ENCODE data around the gene ZNF367. TPM values are rescaled to one million over a fixed set of nuclear protein-coding genes. Genes with fewer than 3 reads are reported as not detected.

ZNF367 gene
- total RNA-seq, 1 donor from 2014 or later: 18.0 TPM

- H3K9ac ChIP-seq: no peak overlapping the region
- Mint-ChIP-seq H3K9me3 (no peaks in the 10 kb centered on the region), H3K27ac (no peak overlapping the region), H3K4me3 (no peak overlapping the region), H3K4me1 (peaks cover 10% of the 10 kb centered on the region), H3K36me3 (peaks cover 12% of the 10 kb centered on the region), H3K27me3 (ENCODE audit: insufficient read depth, low read depth) (no peaks in the 10 kb centered on the region)
- peaks cover 15% of the 10 kb centered on the region for H3K4me1 ChIP-seq
- peaks cover 5% of the 10 kb centered on the region for H3F3A ChIP-seq (ENCODE audit: low read depth)
- TF ChIP-seq CTCF (IDR thresholded peaks at IDR 0.05) (no peak), EZH2phosphoT487 (IDR thresholded peaks at IDR 0.05) (no peak), EZH2 (IDR thresholded peaks at IDR 0.05) (no peak)
- H3K4me3 ChIP-seq: no peak overlapping the region
- H3K9me3 ChIP-seq (ENCODE audit: low read depth): no peaks in the 10 kb centered on the region
- H3K27me3 ChIP-seq: no peaks in the 10 kb centered on the region
- no peak overlapping the region for H3K4me2 ChIP-seq
- no peak for DNase-seq (ENCODE audit: low spot score)
- H3K36me3 ChIP-seq: no peaks in the 10 kb centered on the region
- H2AFZ ChIP-seq (replicated peaks): no peak overlapping the region
- H3K27ac ChIP-seq: no peak overlapping the region
- peaks cover 6% of the 10 kb centered on the region for H3K79me2 ChIP-seq (ENCODE audit: low read depth)
- no peaks in the 10 kb centered on the region for H4K20me1 ChIP-seq (ENCODE audit: low read depth)
Measured at GRCh38 chr9:96460470-96460869, 42.3 kb upstream of the ZNF367 start.

GRCh38 chr9:96459268-96460007, 41.3 kb upstream of the ZNF367 start:
- Histone ChIP-seq H3K36me3 (no peaks in the 10 kb centered on the region), H3K9me3 (ENCODE audit: low read depth) (no peaks in the 10 kb centered on the region), H3K4me3 (no peak overlapping the region), H3F3A (ENCODE audit: low read depth) (peaks cover 5% of the 10 kb centered on the region), H4K20me1 (ENCODE audit: low read depth) (no peaks in the 10 kb centered on the region), H3K9ac (no peak overlapping the region), H3K79me2 (ENCODE audit: low read depth) (peaks cover 6% of the 10 kb centered on the region), H3K27ac (no peak overlapping the region), H3K4me2 (no peak overlapping the region), H3K27me3 (no peaks in the 10 kb centered on the region), H2AFZ (replicated peaks) (no peak overlapping the region), H3K4me1 (peaks cover 15% of the 10 kb centered on the region)
- H3K36me3 Mint-ChIP-seq: peaks cover 9% of the 10 kb centered on the region
- H3K9me3 Mint-ChIP-seq: no peaks in the 10 kb centered on the region
- TF ChIP-seq CTCF (IDR thresholded peaks at IDR 0.05) (no peak), EZH2phosphoT487 (IDR thresholded peaks at IDR 0.05) (no peak), EZH2 (IDR thresholded peaks at IDR 0.05) (no peak)
- peaks cover 7% of the 10 kb centered on the region for H3K4me1 Mint-ChIP-seq
- H3K27ac Mint-ChIP-seq: no peak overlapping the region
- no peak for DNase-seq (ENCODE audit: low spot score)
- no peak overlapping the region for H3K4me3 Mint-ChIP-seq
- H3K27me3 Mint-ChIP-seq (ENCODE audit: insufficient read depth, low read depth): no peaks in the 10 kb centered on the region

- Histone ChIP-seq H3K4me2 (no peak overlapping the region), H2AFZ (replicated peaks) (no peak overlapping the region), H3K27ac (no peak overlapping the region), H4K20me1 (ENCODE audit: low read depth) (no peaks in the 10 kb centered on the region), H3K27me3 (no peaks in the 10 kb centered on the region), H3K9ac (no peak overlapping the region), H3K4me1 (peaks cover 15% of the 10 kb centered on the region), H3K36me3 (no peaks in the 10 kb centered on the region), H3K4me3 (no peak overlapping the region), H3F3A (ENCODE audit: low read depth) (peaks cover 5% of the 10 kb centered on the region), H3K9me3 (ENCODE audit: low read depth) (no peaks in the 10 kb centered on the region), H3K79me2 (ENCODE audit: low read depth) (peaks cover 12% of the 10 kb centered on the region)
- no peaks in the 10 kb centered on the region for H3K27me3 Mint-ChIP-seq (ENCODE audit: insufficient read depth, low read depth)
- H3K27ac Mint-ChIP-seq: no peak overlapping the region
- DNase-seq (ENCODE audit: low spot score): no peak
- H3K9me3 Mint-ChIP-seq: no peaks in the 10 kb centered on the region
- TF ChIP-seq EZH2phosphoT487 (IDR thresholded peaks at IDR 0.05) (no peak), CTCF (IDR thresholded peaks at IDR 0.05) (no peak), EZH2 (IDR thresholded peaks at IDR 0.05) (no peak)
- H3K36me3 Mint-ChIP-seq: peaks cover 9% of the 10 kb centered on the region
- peaks cover 2% of the 10 kb centered on the region for H3K4me1 Mint-ChIP-seq
- no peak overlapping the region for H3K4me3 Mint-ChIP-seq
Measured at GRCh38 chr9:96458226-96458625, 40.1 kb upstream of the ZNF367 start.
